BJ (cell line): ENCODE measurements around the gene ODAD3. TPM values are rescaled to one million over a fixed set of nuclear protein-coding genes. Genes with fewer than 3 reads are reported as not detected.

Experiments
- CTCF ChIA-PET: fragments of 350-600 bp; formaldehyde crosslinking; extraction: SDS; loops from one replicate; lab custom pipeline; 2021; ENCODE audit warnings: antibody characterized with exemption, inconsistent platforms; lab: Yijun Ruan, JAX
- POLR2A ChIA-PET: fragments of 300-600 bp; sonication (Branson Sonifier 250); formaldehyde crosslinking; extraction: SDS; loops from one replicate; lab custom pipeline; 2021; ENCODE audit warnings: antibody characterized with exemption; lab: Charles Lee
- DNase-seq: peaks from one replicate; pipeline ENCODE4 v3.0.0-alpha.2; 2011; ENCODE audit warnings: low read depth
- H3K27me3 ChIP-seq: 2 replicates; pipeline ENCODE4 v1.6.0; 2011; ENCODE audit warnings: low read length; ENCODE audit not compliant: control insufficient read depth, insufficient read depth
- H3K36me3 ChIP-seq: 2 replicates; pipeline ENCODE4 v1.5.1; 2011; ENCODE audit warnings: low read length; ENCODE audit not compliant: control insufficient read depth, insufficient read depth
- H3K4me3 ChIP-seq: 2 replicates; pipeline ENCODE4 v1.5.1; 2011; ENCODE audit warnings: low read depth, mild to moderate bottlenecking, control low read depth, low read length
- polyA plus RNA-seq: library from polyadenylated mRNA; depleted of rRNA; stranded (reverse); fragments of >200 nt; gene quantifications from 2 replicates; pipeline ENCODE4 v1.2.3, GENCODE V29; 2011
- TF ChIP-seq, protein P1 (sequence below): IDR thresholded peaks from 2 replicates; pipeline ENCODE4 v1.5.1; 2011; ENCODE audit warnings: low read depth, mild to moderate bottlenecking, control low read depth, inconsistent platforms, low read length, moderate library complexity; ENCODE audit not compliant: insufficient read depth

ODAD3 gene
- polyA plus RNA-seq, 1 experiment = 0.38 TPM

DNA sequence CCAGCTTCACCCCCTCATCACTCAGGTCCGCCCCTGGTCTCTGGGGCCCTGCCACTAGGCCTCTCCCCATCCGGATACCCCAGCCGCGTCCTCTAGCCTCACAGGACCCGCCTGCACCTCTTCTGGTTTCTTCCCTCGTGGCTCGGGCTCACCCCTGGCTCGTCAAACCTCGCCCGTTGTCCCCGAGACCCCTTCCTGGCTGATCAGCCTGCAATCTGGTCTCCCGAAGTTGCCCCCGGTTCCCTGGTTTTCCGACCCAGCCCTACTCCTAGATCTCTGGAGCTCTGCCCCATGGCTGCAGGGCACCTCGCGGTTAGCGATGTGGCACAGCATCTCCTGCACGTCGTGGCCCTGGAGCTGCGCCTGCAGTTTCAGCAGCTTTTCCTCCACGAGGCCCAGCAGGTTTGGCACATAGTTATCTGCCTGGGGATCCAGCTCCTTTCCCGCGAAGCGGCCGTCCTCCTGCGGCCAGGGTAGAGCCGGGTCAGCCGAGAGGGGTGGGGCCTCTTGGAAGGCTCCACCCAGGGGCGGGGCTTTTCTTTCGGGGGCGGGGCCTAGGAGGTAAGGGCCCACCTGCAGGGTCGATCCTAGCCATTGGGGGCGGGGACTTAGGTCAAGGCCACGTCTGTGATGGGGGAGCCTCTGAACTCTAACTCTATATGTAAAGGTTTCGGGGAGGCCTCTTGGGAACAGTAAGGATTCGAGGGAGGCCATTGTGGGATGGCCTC is 13.4 kb downstream of the ODAD3 start:
- CTCF ChIA-PET = interaction anchor here (0.6 to 5.4 kb wide), 5 partner anchors 14 to 1742 kb away, joined by 3 to 34 read pairs (median 4); partner anchors contain the start of genes ODAD3 and PRKCSH
- TF ChIP-seq, protein P1, sequence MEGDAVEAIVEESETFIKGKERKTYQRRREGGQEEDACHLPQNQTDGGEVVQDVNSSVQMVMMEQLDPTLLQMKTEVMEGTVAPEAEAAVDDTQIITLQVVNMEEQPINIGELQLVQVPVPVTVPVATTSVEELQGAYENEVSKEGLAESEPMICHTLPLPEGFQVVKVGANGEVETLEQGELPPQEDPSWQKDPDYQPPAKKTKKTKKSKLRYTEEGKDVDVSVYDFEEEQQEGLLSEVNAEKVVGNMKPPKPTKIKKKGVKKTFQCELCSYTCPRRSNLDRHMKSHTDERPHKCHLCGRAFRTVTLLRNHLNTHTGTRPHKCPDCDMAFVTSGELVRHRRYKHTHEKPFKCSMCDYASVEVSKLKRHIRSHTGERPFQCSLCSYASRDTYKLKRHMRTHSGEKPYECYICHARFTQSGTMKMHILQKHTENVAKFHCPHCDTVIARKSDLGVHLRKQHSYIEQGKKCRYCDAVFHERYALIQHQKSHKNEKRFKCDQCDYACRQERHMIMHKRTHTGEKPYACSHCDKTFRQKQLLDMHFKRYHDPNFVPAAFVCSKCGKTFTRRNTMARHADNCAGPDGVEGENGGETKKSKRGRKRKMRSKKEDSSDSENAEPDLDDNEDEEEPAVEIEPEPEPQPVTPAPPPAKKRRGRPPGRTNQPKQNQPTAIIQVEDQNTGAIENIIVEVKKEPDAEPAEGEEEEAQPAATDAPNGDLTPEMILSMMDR = no peak
- POLR2A ChIA-PET = no interaction called here
- Histone ChIP-seq H3K36me3 (no peaks in the 10 kb centered on the region), H3K4me3 (no peak overlapping the region), H3K27me3 (peaks cover 1% of the 10 kb centered on the region; the same call in 1 of the 2 replicates)
- no peak for DNase-seq

DNA sequence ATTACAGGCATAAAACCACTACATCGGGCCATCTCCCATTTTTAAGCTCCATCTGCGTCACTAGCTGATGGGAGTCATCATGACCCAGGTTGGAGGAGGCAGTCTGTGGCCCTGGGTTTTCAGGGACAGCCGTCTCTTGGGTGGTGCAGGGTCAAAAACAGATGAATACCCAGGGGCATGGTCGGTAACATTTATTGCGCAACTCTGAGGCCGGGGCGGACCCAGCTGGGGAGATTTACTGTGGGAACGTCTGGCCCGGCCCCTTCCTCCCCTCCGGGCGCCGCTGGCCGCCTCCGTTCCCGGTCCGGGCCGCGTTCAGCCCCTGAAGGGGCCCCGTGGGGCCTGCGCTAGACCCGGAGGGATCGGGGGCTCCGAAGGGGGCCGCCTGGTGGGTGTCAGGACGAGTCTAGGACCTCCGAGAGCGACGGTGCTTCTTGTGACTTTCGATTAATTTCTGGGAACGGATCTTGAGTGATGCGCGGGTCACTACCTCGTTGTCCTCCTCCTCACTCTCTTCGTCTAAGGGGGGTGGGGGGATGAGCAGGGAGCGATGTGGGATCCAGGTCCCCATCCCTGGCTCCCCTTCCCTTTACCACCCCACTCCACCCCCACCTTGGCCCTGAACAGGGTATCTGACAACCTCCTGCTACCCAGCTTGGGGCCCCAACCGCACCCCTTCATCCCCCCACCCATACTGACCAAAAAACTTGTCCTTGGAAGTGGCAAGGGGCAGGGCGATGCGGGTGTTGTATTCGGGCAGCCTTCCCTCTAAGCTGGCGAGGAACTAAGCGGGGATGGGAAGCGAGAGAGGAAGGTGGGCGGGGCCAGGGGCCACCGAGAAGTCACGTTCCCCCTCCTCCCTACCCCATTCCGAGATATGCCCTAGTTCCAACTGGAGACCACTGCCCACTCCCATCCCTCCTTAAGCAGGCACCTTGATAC is 14.2 kb downstream of the ODAD3 start:
- H3K27me3 ChIP-seq = peaks cover 1% of the 10 kb centered on the region; the same call in 1 of the 2 replicates
- TF ChIP-seq, protein P1 = no peak
- CTCF ChIA-PET = interaction anchor here (0.6 to 5.4 kb wide), 7 partner anchors 11 to 1742 kb away, joined by 3 to 34 read pairs (median 4); partner anchors contain the start of genes ODAD3 and PRKCSH
- no peak for DNase-seq
- POLR2A ChIA-PET = no interaction called here
- H3K36me3 ChIP-seq = no peaks in the 10 kb centered on the region
- peak overlapping the region; percentile 18; the same call in 1 of the 2 replicates for H3K4me3 ChIP-seq

DNA sequence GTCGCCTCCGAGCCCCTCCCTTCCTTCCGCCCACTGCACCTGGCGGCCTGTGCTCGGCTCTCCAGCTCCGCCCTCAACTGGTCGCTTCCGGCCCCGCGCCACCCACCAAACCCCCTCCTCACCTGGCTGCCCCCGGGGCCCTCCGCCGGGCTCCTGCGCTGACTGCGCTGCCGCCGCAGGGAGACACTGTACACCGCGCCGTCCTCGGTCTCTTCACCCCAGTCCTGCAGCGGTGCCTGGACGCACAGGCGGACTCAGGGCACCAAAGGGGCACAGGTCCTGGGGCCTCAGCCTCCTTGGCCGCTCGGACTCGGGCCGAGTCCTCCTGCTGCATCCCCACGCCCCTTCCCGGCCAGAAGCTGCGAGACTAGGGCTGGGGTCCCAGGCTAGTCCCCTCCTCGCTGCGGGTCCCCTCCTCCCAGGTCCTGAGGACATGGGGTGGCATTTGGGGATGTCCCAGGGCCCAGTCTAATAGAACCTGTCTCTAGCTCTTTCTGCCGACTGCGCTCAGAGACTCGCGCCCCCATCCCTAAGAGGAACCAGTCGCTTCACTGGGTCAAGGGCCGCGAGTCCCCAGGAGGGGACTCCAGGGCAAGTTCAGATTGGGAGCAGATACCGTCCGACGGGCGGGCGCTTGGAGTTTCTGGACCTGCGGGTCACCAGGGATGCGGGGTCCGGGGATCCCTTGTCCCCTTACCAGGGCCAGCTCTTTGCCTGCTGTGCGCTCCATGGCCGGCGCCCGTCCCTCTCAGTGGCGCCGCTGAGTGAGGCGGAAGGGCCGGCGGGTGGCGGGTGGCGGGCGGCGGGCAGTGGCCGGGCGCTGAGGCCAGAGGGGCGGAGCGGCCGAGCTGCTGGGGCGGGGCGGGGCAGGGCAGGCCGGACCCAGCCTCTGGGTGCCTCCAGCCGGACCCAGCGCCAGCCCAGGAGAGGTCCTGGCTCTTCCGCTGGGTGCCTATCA is 16.1 kb downstream of the ODAD3 start, which contains the start of gene RGL3:
Gene RGL3, minus strand, starts transcription at position 766 of the 958 bp plus-strand sequence. Its CDS starts 36 bp downstream, at position 730.
- DNase-seq = no peak
- Histone ChIP-seq H3K27me3 (peaks cover 1% of the 10 kb centered on the region; the same call in 1 of the 2 replicates), H3K4me3 (peak within 1 kb of the TSS; percentile 50), H3K36me3 (no peaks in the 10 kb centered on the region)
- CTCF ChIA-PET = interaction anchor here (1.7 to 5.4 kb wide), 3 partner anchors 16 to 95 kb away, joined by 4 to 34 read pairs (median 27); partner anchors contain the start of genes ODAD3 and PRKCSH
- POLR2A ChIA-PET = no interaction called here
- TF ChIP-seq, protein P1 = no peak

DNA sequence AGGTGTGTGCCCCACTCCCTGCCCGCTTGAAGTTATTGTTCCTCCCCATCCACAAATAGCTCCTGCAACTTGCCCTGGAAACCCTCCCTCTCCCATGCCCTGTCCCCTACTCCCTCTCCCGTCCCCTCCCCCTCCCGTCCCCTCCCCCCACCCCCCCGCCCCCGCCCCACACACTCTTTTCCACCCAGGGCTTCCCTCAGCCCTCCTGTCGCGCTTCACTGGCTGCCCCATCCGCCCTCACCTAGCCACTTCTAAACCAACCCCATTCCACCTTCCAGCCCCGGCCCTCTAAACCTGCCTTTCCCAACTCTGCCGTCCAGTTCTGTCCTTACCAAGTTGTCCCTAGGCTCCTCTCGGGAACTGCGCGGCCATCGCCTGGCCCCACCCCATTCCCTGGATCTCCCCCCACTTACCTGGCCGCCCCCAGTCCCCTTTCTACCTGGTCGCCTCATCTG is 16.8 kb downstream of the ODAD3 start:
- CTCF ChIA-PET = interaction anchor here (4.9 kb wide), 1 partner anchor 36 kb away, joined by 27 read pairs; no protein-coding TSS in a partner anchor
- H3K4me3 ChIP-seq = peak overlapping the region; percentile 50
- H3K27me3 ChIP-seq = peaks cover 1% of the 10 kb centered on the region; the same call in 1 of the 2 replicates
- DNase-seq = no peak
- TF ChIP-seq, protein P1 = no peak
- H3K36me3 ChIP-seq = no peaks in the 10 kb centered on the region
- POLR2A ChIA-PET = no interaction called here
